22Rv1 (cell line): ENCODE data around the gene TP53TG5.

Source experiments
- ZFX ChIP-seq: fragments of 450-650 bp; IDR thresholded peaks from 2 replicates; pipeline ENCODE4 v1.6.1; 2017; ENCODE audit warnings: antibody characterized with exemption, borderline replicate concordance
- TF ChIP-seq, protein P1 (sequence below): fragments of 450-650 bp; IDR thresholded peaks from 2 replicates; pipeline ENCODE4 v1.5.1; 2017; ENCODE audit warnings: mild to moderate bottlenecking

GRCh38 chr20:45328451-45328850 lies 49.7 kb downstream of the TP53TG5 start:
- TF ChIP-seq, protein P1, sequence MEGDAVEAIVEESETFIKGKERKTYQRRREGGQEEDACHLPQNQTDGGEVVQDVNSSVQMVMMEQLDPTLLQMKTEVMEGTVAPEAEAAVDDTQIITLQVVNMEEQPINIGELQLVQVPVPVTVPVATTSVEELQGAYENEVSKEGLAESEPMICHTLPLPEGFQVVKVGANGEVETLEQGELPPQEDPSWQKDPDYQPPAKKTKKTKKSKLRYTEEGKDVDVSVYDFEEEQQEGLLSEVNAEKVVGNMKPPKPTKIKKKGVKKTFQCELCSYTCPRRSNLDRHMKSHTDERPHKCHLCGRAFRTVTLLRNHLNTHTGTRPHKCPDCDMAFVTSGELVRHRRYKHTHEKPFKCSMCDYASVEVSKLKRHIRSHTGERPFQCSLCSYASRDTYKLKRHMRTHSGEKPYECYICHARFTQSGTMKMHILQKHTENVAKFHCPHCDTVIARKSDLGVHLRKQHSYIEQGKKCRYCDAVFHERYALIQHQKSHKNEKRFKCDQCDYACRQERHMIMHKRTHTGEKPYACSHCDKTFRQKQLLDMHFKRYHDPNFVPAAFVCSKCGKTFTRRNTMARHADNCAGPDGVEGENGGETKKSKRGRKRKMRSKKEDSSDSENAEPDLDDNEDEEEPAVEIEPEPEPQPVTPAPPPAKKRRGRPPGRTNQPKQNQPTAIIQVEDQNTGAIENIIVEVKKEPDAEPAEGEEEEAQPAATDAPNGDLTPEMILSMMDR, result no peak
- TF ChIP-seq ZFX, result no peak
